Lower leg skin (tissue), 4 donors: Measurements from ENCODE around the gene GNG7. TPM values are rescaled to one million over a fixed set of nuclear protein-coding genes. Genes with fewer than 3 reads are reported as not detected.

ENCODE experiments used
- DNase-seq, 2 donors: peaks; one replicate each; pipeline ENCODE4 v3.0.0-alpha.2; 2019; ENCODE audit warnings: low spot score in 2 of 2
- H3K4me3 ChIP-seq: fragments of 200-600 bp; sonication (generic); 2 replicates; pipeline ENCODE4 v1.5.1; 2017; ENCODE audit warnings: mild to moderate bottlenecking, low read depth; ENCODE audit not compliant: poor library complexity, severe bottlenecking
- CTCF ChIP-seq, 3 donors: fragments of 450-650 bp; IDR thresholded peaks; one replicate each; pipeline ENCODE4 v1.5.1; 2016; ENCODE audit warnings: antibody characterized with exemption in 3 of 3, mild to moderate bottlenecking in 3 of 3, moderate library complexity in 2 of 3
- POLR2A ChIP-seq, 2 donors: fragments of 450-650 bp; IDR thresholded peaks; one replicate each; pipeline ENCODE4 v1.6.1; 2016 to 2017; ENCODE audit warnings: antibody characterized with exemption in 2 of 2, mild to moderate bottlenecking in 1 of 2, moderate library complexity in 1 of 2
- WGBS, 2 donors: methylation state at CpG; one replicate each; pipeline ENCODE4 v1.1.5; 2018; 5-methylcytosine and 5-hydroxymethylcytosine counted together
- intact Hi-C: fragments of 100-400 bp; cut with DNase I; formaldehyde crosslinking; loops from one replicate; pipeline ENCODE4 v1.15.0; 2023; ENCODE audit warnings: low total_unique reads
- total RNA-seq, 4 donors: library from RNA; depleted of rRNA; stranded (reverse); fragments of >200 nt; gene quantifications; one replicate each; pipeline ENCODE4 v1.1.0, GENCODE V29; 2016

The GNG7 gene
- total RNA-seq, 4 donors from 2014 or later: 0.59 to 3.4 (median 2.4) TPM

GRCh38 chr19:2503521-2504109, 198.9 kb downstream of the GNG7 start:
- intact Hi-C loops: no loop called here
- no peak overlapping the region for H3K4me3 ChIP-seq
- TF ChIP-seq CTCF (IDR thresholded peaks at IDR 0.05) (no peak), POLR2A (IDR thresholded peaks at IDR 0.05) (no peak)
- peak in 1 of 2 donors; percentile 61 for DNase-seq
- WGBS, 2 donors: 28 to 32% methylated on average over 21 of the region's 21 CpGs

- H3K4me3 ChIP-seq: no peak overlapping the region
- WGBS, 2 donors: 57 to 58% methylated on average over 12 of the region's 12 CpGs
- no peak for DNase-seq
- intact Hi-C loops: no loop called here
- no peak for TF ChIP-seq CTCF (IDR thresholded peaks at IDR 0.05)
Observed at GRCh38 chr19:2500841-2501261, 201.6 kb downstream of the GNG7 start.

GRCh38 chr19:2500156-2500555, 202.3 kb downstream of the GNG7 start:
- 81% methylated on average over 13 of the region's 13 CpGs for WGBS, 2 donors
- intact Hi-C loops: no loop called here
- H3K4me3 ChIP-seq: no peak overlapping the region
- no peak for DNase-seq
- TF ChIP-seq POLR2A (IDR thresholded peaks at IDR 0.05): no peak
- TF ChIP-seq CTCF (IDR thresholded peaks at IDR 0.05): no peak

GRCh38 chr19:2497186-2497585, 205.3 kb downstream of the GNG7 start:
- 90 to 92% methylated on average over 10 of the region's 10 CpGs for WGBS, 2 donors
- DNase-seq: no peak
- H3K4me3 ChIP-seq: no peak overlapping the region
- TF ChIP-seq POLR2A (IDR thresholded peaks at IDR 0.05) (no peak), CTCF (IDR thresholded peaks at IDR 0.05) (no peak)
- intact Hi-C loops: no loop called here

- intact Hi-C loops: no loop called here
- no peak for TF ChIP-seq POLR2A (IDR thresholded peaks at IDR 0.05)
- no peak for TF ChIP-seq CTCF (IDR thresholded peaks at IDR 0.05)
- 11 to 18% methylated on average over 11 to 16 of the region's 16 CpGs for WGBS, 2 donors
- H3K4me3 ChIP-seq: no peak overlapping the region
- no peak for DNase-seq
Observed at GRCh38 chr19:2495651-2496316, 206.7 kb downstream of the GNG7 start.
